Activated CD8-positive, alpha-beta T cell treated with anti-CD3 and anti-CD28 coated beads for 36 hours (primary cell): ENCODE measurements around the gene RET. TPM values are rescaled to one million over a fixed set of nuclear protein-coding genes. Genes with fewer than 3 reads are reported as not detected.

Experiments used
- ATAC-seq: fragments of 200-7000 bp; cut with Tn5 transposase; one replicate; pipeline ENCODE4 v1.10.0; 2021; ENCODE audit warnings: mild to moderate bottlenecking, moderate library complexity
- CTCF ChIA-PET: fragments of 350-600 bp; sonication (Branson Sonifier 250); formaldehyde crosslinking; loops from one replicate; lab custom pipeline; 2021; ENCODE audit warnings: antibody characterized with exemption; lab: Charles Lee
- POLR2A ChIA-PET: fragments of 350-600 bp; sonication (Branson Sonifier 250); formaldehyde crosslinking; loops from one replicate; lab custom pipeline; 2021; ENCODE audit warnings: antibody characterized with exemption; lab: Charles Lee
- DNase-seq: peaks from one replicate; pipeline ENCODE4 v3.0.0-alpha.2; 2020
- H3K27ac Mint-ChIP-seq: one replicate; pipeline ENCODE4 v1.8.0; 2021; ENCODE audit warnings: mild to moderate bottlenecking, mixed read lengths
- H3K27me3 Mint-ChIP-seq: one replicate; pipeline ENCODE4 v1.8.0; 2021; ENCODE audit warnings: mixed read lengths
- H3K36me3 Mint-ChIP-seq: one replicate; pipeline ENCODE4 v1.8.0; 2021; ENCODE audit warnings: low read depth, mixed read lengths
- H3K4me1 Mint-ChIP-seq: one replicate; pipeline ENCODE4 v1.8.0; 2021; ENCODE audit warnings: low read depth, mixed read lengths
- H3K4me3 Mint-ChIP-seq: one replicate; pipeline ENCODE4 v1.8.0; 2021; ENCODE audit warnings: mild to moderate bottlenecking, moderate library complexity, mixed read lengths
- H3K9me3 Mint-ChIP-seq: one replicate; pipeline ENCODE4 v1.8.0; 2021; ENCODE audit warnings: mixed read lengths
- CTCF ChIP-seq: fragments of 200-600 bp; IDR thresholded peaks from one replicate; pipeline ENCODE4 v1.8.0; 2022; ENCODE audit warnings: antibody characterized with exemption, mild to moderate bottlenecking
- intact Hi-C: fragments of 100-400 bp; cut with micrococcal nuclease; formaldehyde crosslinking; loops from one replicate; pipeline ENCODE4 v1.10.0; 2022
- total RNA-seq, 2 experiments: library from RNA; stranded (reverse); gene quantifications; one replicate each; pipeline ENCODE4 v1.2.3, GENCODE V29; 2021

The RET gene
- total RNA-seq, 2 experiments from 2014 or later = 0.13 to 0.47 TPM

GRCh38 chr10:43079856-43080255 is 3.0 kb downstream of the RET start:
- Mint-ChIP-seq H3K27me3 (peaks cover 29% of the 10 kb centered on the region), H3K27ac (no peak overlapping the region), H3K4me3 (no peak overlapping the region), H3K9me3 (no peaks in the 10 kb centered on the region), H3K4me1 (peaks cover 4% of the 10 kb centered on the region), H3K36me3 (no peaks in the 10 kb centered on the region)
- DNase-seq (no peak), ATAC-seq (no peak)
- ChIA-PET POLR2A (no interaction called here), CTCF (interaction anchor here (0.8 to 0.9 kb wide), 3 partner anchors 10 to 162 kb away, joined by 3 read pairs; no protein-coding TSS in a partner anchor)
- intact Hi-C loops = no loop called here
- TF ChIP-seq CTCF = no peak

- no peaks in the 10 kb centered on the region for H3K9me3 Mint-ChIP-seq
- ATAC-seq (no peak), DNase-seq (no peak)
- no peak overlapping the region for H3K27ac Mint-ChIP-seq
- intact Hi-C loops = no loop called here
- no peak for TF ChIP-seq CTCF
- ChIA-PET POLR2A (no interaction called here), CTCF (no interaction called here)
- no peak overlapping the region for H3K4me3 Mint-ChIP-seq
- no peaks in the 10 kb centered on the region for H3K36me3 Mint-ChIP-seq
- peaks cover 4% of the 10 kb centered on the region for H3K4me1 Mint-ChIP-seq
- peaks cover 18% of the 10 kb centered on the region for H3K27me3 Mint-ChIP-seq
Measured at GRCh38 chr10:43082087-43082486, 5.2 kb downstream of the RET start.

- H3K4me3 Mint-ChIP-seq = no peak overlapping the region
- CTCF ChIA-PET = no interaction called here
- no peak for DNase-seq
- H3K9me3 Mint-ChIP-seq = no peaks in the 10 kb centered on the region
- ATAC-seq = no peak
- H3K27me3 Mint-ChIP-seq = peaks cover 15% of the 10 kb centered on the region
- POLR2A ChIA-PET = no interaction called here
- intact Hi-C loops = no loop called here
- H3K27ac Mint-ChIP-seq = no peak overlapping the region
- H3K36me3 Mint-ChIP-seq = no peaks in the 10 kb centered on the region
- no peak for TF ChIP-seq CTCF
- H3K4me1 Mint-ChIP-seq = peaks cover under 1% of the 10 kb centered on the region
Measured at GRCh38 chr10:43082746-43083145, 5.9 kb downstream of the RET start.

GRCh38 chr10:43083764-43084163 is 6.9 kb downstream of the RET start:
- TF ChIP-seq CTCF = no peak
- H3K27me3 Mint-ChIP-seq = peaks cover 11% of the 10 kb centered on the region
- no peaks in the 10 kb centered on the region for H3K36me3 Mint-ChIP-seq
- H3K4me3 Mint-ChIP-seq = no peak overlapping the region
- ATAC-seq (peak; percentile 24), DNase-seq (no peak)
- intact Hi-C loops = no loop called here
- no peaks in the 10 kb centered on the region for H3K4me1 Mint-ChIP-seq
- H3K9me3 Mint-ChIP-seq = no peaks in the 10 kb centered on the region
- ChIA-PET POLR2A (no interaction called here), CTCF (no interaction called here)
- H3K27ac Mint-ChIP-seq = no peak overlapping the region

GRCh38 chr10:43084812-43085211 is 7.9 kb downstream of the RET start:
- no peaks in the 10 kb centered on the region for H3K36me3 Mint-ChIP-seq
- no peak for TF ChIP-seq CTCF
- ATAC-seq (no peak), DNase-seq (no peak)
- POLR2A ChIA-PET = no interaction called here
- H3K27ac Mint-ChIP-seq = no peak overlapping the region
- no peak overlapping the region for H3K4me3 Mint-ChIP-seq
- intact Hi-C loops = no loop called here
- no peaks in the 10 kb centered on the region for H3K9me3 Mint-ChIP-seq
- CTCF ChIA-PET = no interaction called here
- peaks cover 3% of the 10 kb centered on the region for H3K27me3 Mint-ChIP-seq
- no peaks in the 10 kb centered on the region for H3K4me1 Mint-ChIP-seq
